Activated CD8-positive, alpha-beta memory T cell treated with anti-CD3 and anti-CD28 coated beads, Interleukin-2, amount 50 U/mL, for 24 hours (primary cell): ENCODE results near the gene IL1RN.

Source experiments
- DNase-seq: peaks from one replicate; pipeline ENCODE4 v3.0.0-alpha.2; 2020; ENCODE audit errors: extremely low read depth

The IL1RN gene

DNA sequence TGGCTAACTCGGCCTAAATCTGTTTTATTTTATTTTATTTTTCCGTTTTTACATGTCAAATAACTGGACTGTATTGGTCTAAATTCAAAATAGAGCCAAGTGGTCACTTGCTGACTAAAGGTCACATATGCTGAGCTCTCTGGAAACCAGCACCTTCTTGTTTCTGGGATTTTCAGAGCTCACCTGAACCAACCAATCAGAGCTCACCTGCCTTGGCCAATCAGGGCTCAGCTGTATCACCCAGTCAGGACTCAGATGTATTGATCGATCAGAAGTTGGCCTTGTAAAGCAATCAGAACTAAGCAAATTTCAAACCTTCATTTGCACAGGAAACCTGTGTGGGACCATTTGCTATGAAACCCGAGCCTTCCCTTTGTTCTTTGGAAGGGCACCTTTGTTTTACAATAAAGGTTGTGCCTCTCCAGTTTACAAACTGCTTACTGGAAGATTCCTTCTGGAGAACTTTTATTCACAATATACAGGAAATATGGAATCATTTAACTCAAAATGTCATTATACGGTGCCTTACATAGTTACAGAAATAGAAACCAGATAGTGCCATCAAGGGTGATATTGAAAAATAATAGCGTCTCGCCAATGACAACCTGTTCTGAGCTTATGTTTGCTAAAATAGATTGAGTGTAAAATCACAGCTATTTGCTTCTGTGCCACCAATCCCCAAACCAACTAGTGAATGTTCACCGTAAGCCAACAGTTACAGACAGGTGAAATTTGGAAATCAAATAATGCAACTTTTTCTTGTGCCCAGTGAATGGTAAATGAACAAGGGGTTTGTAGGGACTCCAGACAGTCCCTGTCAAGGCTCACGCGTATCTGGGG lies 29.1 kb downstream of the IL1RN start:
- DNase-seq: no peak

DNA sequence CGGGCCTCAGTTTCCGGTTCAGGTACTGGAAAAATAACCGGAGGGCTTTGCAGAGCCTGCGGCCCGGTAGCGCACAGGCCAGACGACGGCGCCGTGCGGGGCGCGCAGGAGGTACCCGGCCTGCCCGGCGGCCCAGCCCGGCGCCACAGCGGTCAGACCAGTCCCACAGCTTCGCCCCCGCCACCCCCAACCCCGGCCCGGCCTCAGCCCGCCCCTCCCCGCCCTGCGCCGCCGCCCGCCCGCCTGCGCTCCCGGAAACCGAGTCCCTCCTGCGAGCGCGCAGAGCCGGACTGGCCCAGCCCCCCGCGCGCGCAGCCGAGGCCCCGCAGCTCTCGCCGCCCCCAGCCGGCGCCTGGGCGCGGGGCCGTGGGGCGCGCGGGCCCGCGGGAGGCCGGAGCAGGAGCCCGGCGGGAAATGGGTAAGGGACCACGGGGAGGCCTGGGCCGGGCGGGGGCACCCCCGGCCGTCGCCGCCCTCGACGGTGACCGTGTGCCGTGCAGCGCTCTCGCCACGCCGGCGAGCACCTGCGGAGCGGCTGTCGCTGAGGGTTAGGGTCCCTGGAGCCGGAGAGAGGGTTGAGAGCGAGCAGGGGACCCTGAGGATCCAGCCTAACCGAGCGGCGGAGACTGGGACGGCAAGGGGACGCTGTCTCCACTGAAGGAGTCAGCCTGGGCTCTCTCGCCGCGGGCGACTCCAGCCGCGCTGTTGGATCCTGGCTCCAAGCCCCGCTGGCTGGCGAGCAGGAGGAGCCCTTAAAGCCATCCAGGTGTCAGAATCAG lies 29.9 kb downstream of the IL1RN start:
- DNase-seq: no peak

DNA sequence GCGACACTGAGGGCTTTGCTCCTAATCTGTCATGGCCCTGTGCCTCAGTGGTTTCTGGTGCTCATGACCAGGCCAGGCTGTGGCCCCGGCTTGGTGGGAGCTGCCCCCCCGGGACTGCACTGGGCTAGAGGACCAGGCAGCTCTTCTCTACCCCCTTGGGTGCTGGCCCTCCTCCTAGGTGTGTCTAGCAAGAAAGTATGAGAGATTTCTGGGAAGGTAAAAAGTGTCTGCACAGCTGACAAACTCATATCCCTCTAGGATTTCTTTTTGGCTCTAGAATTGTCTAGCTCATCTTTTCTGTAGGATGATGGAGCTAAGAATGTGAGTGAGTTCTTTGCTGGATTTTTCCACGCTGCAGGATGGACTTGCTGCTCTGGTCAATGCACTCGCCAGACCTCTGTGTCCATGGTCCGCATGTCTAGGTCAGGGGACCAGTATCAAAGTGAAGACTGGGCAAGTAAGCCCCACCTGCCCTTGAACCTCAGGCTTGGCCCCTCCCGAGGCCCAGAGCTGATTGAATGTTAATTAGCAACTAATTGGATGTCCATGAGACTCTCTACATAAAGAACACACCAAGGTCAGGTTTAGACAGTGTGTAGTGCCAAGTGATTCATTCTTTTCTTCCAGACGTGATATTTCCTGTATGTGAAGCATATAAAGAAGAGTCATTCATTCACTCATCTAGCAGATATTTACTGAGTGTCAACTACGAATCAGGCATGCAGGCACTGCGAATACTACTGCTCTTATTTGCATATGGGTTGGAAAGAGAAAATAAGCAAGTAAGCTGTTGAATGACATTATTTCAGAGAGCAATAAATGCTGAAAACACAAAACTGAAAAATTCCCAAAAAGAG lies 30.7 kb downstream of the IL1RN start:
- no peak for DNase-seq

DNA sequence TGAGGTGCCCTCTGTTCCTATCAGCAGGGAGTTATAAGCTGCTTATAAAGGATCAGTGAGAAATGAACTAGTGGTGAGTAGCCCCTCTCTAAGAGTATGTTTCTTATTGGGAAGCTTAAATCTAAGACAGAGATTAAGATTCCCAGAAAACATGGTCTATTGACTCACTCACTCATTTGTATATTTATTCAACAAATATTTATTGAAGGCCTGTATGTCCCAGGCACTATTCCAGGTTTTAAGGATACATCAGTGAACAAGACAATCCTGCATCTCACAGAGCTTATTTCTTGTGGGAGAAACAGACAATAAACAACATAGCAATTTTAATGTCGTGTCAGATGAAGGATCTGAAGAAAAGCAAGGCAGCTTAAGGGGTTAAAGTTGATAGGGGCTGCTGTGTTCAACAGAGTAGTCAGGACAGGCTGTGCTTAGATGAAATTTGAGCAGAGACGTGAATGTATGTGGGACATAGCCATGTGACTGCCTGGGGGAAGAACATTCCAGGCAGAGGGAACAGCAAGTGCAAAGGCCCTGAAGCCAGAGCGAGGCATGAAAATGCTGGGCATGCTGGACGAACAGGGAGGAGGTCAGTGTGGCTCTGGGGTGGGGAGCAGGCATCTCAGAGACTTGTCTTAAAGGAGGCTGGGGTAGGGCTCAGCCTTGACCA lies 31.6 kb downstream of the IL1RN start:
- no peak for DNase-seq

DNA sequence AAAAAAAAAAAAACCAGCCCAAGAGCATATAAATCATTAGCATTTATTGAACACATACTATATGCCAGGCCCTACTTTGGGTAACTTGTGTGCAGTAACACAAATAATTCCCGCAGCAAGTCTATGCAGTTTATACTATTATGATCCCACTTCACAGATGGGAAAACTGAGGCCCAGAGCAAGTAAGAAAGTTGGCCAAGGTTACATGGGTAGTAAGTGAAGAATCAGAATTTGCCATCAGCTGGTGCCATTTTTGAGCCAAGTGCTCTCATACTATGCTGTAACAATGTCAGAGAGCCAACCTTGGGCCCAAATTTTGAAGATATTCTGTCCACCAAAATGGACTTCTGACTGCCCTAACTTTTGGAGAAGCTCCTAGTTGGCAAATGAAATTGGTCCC lies 32.9 kb downstream of the IL1RN start:
- no peak for DNase-seq

DNA sequence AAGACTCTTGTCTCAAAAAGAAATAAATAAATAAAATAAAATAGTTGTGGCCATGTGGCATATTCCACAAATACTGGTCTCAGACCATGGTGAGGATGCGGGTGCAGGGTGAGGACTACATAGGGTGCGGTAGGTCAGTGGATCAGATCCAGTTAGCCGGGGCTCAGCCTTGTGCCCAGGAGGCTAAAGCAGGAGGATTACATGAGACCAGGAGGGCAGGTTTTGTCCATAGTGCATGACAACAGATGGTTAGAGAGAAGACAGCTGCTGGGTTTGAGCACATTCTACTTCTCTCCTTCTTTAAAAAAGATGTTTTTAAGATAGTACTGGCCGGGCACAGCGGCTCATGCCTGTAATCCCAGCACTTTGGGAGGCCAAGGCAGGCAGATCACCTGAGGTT lies 33.6 kb downstream of the IL1RN start:
- no peak for DNase-seq

DNA sequence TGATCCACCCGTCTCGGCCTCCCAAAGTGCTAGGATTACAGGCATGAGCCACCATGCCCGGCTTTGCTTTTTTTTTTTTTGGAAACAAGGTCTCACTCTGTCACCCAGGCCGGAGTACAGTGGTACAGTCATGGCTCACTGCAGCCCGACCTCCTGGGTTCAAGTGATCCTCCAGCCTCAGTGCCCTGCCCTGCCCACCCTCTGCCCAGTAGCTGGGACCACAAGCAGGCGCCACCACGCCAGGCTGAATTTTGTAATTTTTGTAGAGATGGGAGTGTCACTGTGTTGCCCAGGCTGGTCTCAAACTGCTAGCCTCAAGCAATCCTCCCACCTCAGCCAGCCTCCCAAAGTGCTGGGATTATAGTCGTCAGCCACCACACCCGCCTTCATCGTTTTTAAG lies 34.8 kb downstream of the IL1RN start:
- no peak for DNase-seq

DNA sequence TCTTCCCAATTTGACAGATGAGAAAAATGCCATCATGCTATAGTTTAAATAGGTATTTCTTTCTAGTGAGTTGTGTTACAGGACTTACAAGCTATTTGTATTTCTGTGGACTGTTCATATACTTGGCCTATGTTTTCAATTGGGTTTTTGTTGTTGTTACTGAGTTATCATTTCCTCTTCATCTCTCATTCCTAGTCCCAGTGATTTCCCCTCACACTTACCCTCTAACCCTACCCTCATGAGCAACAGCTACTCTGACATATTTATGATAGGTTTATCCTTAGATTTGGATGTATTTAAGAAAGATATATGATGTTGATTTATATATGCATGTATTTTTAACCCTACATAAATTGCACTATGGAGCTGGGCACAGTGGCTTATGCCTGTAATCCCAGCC lies 35.5 kb downstream of the IL1RN start:
- no peak for DNase-seq

DNA sequence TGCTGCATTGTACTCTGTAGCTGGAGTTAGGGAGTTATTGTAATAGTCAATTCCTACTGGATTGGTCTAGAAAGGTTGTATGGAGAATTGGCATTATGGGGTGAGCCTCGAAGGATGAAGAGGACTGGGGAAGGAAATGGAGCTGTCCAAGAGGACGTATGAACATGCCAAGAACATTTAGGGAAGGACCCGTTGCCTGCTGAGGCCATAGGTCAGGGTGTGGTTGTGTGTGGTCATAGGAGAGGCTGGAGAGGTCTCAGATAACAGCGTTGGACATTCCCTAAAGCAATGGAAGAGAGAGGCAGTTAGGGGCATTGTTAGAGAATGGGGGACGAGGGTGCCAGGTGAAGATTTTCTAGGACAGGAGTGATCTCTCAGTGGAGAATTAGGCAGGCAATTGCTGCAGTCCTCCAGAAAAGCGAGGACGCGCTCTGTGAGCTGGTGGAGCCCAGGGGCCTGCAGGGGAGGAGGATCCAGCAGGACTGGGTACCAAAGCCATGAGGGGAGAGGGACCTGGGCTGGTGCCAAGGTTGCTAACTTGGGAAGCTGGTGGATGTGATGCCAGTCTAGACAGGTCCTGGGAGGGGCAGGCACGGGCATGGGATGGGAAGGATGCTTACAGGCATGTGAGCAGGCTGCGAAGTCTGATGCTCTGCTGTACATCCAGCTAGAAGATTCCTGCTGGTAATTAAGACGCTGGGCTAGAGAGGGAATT lies 37.0 kb downstream of the IL1RN start:
- no peak for DNase-seq

DNA sequence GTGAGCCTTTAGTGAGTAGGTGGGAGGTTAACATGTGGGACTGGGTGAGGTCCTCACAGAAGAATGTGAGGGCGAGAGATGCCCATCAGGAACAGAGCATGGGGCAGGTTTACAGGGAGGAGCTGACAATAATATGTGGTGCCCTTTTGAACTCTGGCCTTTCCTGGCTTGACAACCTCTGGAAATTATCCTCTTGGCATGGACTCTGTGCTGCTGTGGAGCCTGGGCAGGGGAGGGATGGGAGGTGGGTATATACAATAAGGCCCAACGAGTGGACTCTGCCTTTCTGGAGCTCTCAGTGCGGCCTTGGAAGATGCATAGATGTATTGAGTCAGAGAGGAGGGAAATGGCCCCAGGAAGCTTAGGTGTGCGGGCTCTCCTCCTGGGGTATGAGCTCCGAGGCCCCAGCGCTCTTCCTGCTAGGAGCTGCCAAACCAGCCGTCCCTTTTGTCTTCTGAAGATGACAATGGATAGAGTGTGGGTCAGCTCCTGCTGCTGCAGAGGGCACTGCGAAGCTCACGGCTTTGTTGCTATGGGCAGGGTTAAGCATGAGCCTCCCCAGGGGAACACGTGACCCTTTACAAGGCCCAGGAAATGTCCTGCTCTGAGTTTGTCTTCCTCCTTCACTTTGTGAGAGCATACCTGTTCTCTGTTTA lies 37.7 kb downstream of the IL1RN start:
- DNase-seq: no peak

DNA sequence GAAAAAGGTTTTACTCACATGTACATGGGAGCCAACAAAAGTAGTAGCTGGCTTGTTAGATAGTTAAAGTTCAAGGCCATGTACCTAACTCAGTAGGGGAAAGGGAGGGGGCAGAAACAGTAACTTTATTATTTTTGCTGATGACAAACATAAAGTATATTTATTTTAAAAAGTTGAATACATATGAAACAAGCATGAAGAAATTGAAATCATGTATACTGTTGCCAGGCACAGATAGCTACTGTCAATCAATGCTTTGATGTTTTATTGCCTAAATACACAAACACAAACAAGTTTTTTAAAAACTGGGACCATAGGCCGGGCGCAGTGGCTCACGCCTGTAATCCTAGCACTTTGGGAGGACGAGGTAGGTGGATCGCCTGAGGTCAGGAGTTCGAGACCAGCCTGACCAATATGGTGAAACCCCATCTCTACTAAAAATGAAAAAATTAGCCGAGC lies 38.8 kb downstream of the IL1RN start:
- no peak for DNase-seq

DNA sequence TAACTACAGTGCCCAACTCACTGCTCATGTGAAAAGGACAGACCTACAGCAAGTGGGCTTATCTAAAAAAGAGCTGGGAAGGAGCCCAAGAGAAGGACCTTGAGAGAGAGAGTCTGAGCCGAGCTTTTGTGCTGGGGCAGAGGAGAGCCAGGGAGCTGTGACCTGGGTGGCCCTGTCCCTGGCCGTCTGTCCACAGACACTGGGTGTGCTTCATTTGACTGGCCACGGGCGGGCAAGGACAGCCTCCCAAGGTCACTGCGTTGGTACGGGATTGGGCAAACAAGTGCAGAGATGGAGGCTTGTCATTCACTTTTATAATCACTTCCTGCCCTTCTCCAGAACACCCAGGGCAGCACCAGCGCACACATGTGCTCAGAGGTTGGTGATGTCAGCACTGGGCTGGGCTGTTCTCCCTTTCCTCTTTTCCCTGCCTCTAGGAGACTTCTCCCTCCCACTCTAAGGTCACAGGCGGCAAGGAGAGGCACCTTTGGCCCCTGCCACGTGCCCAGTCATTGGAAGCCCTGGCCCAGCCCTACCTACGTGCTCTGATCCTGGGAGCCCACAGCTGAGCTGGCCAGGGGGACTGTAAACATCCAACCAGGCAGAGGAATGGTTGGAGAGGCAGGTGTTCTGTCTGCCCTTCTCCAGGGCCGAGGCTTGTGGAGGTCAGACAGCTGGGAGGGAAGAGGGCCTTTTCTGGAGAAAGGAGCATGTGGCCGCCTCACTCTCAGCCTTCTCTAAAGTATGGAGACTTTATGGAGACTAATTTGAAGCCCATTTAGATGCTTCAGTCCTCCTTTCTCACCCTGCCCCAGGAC lies 39.9 kb downstream of the IL1RN start:
- no peak for DNase-seq

DNA sequence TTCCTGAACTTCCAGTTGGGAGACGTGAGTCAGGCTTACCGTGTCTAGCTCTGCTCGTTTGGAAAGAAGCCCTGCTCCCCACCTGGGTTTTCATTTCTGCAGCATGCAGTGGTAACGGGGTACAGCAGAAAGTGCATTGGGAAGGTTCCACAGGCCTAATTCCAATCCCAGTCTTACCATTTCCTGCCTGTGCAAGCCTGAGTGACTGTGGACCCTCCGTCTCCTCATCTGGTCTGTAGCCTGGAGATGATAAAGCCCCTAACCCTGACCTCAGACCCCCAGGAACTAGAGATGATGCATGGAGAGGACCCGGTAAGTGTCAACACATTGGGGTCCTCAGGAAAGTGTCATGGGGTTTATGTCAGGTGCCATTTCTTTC lies 40.6 kb downstream of the IL1RN start:
- DNase-seq: no peak

DNA sequence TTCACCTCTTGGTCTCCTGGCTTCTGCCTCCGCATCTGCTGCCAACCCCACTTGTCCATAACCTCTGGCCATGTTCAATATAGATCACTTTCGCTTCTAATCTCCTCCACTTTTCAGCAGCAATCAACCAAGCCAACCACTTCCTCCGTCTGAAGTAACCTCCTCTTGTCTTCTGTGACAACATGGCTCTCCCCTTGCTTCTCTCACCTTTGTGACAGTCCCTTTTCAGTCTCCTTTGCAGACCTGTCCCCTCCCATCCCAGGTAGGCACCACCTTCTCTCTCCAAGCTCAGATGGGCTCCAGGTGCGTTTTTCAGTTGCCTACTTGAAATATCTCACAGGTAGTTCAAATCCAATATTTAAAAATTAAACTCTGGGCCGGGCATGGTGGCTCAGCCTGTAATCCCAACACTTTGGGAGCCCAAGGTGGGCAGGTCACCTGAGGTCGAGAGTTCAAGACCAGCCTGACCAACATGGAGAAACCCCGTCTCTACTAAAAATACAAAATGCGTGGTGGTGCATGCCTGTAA lies 41.7 kb downstream of the IL1RN start:
- no peak for DNase-seq

DNA sequence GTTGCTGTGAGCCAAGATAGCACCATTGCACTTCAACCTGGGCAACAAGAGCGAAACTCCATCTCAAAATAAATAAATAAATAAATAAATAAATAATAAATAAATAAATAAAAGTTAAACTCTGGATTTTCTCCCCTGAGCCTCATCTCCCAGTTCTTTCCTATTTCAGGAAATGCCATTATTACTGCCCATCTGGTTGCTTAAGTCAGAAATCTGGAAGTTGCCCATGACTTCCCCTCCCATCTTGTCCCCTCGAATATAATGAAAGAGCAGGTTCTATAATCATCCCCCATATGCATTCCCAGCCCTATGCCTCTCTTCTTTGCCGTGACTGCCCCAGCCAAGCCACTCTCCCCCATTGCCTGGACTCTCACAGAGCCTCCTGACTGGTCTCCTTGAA lies 42.2 kb downstream of the IL1RN start:
- DNase-seq: no peak

DNA sequence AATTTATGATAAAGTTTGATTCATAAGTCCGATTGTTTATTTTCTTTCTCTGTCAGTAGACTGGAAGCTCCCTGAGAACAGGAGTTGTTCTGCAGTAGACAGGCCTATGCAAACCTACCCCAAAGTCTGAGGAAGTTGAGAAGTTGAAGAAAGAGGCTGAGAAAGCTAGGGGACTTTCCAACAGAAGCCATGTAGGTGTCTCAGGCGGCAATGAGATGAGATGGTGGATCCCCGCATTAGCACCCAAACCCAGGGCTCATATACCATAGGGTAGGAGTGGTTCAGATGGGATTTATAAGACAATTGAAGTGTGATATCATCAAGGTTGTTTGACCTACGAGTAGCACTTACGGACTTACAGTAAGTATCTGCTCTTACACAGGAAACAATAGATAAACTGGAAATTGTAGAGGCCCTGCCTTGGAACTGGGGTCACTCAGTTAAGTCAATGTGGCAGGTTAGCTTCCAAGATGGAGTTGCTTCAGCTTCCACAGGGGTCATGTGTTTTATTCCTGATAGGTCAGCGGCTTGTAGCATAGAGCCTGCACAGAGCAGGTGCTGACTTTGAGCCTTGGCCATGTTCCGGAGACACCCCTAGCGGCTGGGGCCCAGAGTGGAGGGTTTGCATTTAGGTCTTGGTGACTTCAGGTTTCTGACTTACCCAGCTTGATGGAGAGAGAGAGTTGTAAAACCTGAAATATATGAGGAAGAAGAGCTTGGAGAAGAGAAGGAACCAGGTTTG lies 44.1 kb downstream of the IL1RN start:
- DNase-seq: no peak

DNA sequence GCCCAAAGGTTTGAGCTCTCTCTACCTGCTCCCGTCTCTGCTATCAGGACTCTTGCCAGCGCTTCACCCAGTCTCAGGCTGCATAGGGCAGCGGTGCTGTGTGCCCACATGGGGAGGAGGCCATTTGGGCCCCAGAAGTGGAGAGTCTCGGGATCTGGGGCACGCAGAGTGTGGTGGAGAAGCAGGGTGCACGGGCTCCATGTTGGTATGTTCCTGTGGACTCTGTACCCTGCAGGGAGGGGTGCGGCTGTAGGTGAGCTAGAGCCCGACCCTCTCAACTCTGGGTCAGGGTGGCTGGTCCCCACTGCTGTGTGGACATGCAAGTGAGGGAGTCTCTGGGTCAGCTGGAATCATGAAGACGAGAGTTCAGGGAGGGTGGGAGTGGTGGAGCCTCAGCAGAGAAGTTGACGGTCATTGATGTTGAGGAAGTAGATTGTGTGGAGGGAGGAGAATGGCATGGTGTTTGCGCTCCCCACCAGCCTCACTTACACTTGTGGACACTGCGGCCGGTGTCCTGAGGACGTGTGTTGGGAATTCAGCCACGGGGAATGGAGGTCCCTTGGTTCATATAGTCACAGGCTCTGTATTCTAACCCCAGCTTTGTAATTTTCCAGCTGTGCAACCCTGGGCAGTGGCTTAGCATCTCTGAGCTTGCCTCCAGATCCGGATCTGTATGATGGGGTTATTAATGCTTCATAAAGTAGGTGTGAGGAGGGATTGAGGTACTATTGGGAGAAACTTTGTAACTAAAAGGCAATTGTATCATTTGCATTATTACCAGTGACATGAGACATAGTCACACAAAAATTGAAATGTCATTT lies 45.5 kb downstream of the IL1RN start:
- no peak for DNase-seq
